ENCODE results near the gene OLFM3. TPM values are rescaled to one million over a fixed set of nuclear protein-coding genes. Genes with fewer than 3 reads are reported as not detected.

The OLFM3 gene
- total RNA-seq, 1 experiment from 2014 or later: not detected

- TF ChIP-seq, protein P1, sequence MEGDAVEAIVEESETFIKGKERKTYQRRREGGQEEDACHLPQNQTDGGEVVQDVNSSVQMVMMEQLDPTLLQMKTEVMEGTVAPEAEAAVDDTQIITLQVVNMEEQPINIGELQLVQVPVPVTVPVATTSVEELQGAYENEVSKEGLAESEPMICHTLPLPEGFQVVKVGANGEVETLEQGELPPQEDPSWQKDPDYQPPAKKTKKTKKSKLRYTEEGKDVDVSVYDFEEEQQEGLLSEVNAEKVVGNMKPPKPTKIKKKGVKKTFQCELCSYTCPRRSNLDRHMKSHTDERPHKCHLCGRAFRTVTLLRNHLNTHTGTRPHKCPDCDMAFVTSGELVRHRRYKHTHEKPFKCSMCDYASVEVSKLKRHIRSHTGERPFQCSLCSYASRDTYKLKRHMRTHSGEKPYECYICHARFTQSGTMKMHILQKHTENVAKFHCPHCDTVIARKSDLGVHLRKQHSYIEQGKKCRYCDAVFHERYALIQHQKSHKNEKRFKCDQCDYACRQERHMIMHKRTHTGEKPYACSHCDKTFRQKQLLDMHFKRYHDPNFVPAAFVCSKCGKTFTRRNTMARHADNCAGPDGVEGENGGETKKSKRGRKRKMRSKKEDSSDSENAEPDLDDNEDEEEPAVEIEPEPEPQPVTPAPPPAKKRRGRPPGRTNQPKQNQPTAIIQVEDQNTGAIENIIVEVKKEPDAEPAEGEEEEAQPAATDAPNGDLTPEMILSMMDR (conservative IDR thresholded peaks at IDR 0.05): no peak
- no peak for TF ChIP-seq EZH2 (IDR thresholded peaks at IDR 0.05; ENCODE audit: low read depth)
- Histone ChIP-seq H4K20me1 (ENCODE audit: insufficient read depth) (no peaks in the 10 kb centered on the region), H2AFZ (no peak overlapping the region), H3K36me3 (ENCODE audit: low read depth) (no peaks in the 10 kb centered on the region), H3K79me2 (ENCODE audit: low read depth) (no peaks in the 10 kb centered on the region), H3K4me2 (no peak overlapping the region), H3K9me2 (ENCODE audit: insufficient read depth) (no peaks in the 10 kb centered on the region), H3K4me1 (replicated peaks; ENCODE audit: insufficient read depth) (no peaks in the 10 kb centered on the region), H3F3A (ENCODE audit: insufficient read depth, low read depth) (no peaks in the 10 kb centered on the region), H3K27me3 (ENCODE audit: insufficient read depth, low read depth) (no peaks in the 10 kb centered on the region), H3K4me3 (no peak overlapping the region), H3K9me3 (ENCODE audit: insufficient read depth, low read depth) (no peaks in the 10 kb centered on the region), H3K27ac (no peak overlapping the region)
- intact Hi-C loops (cut with micrococcal nuclease; ENCODE audit: unreplicated experiment): no loop called here
- BruUV-seq (replicated peaks): no TSS peak
- CTCF ChIA-PET: no interaction called here
- DNase-seq: no peak
- POLR2A ChIA-PET (ENCODE audit: unreplicated experiment): no interaction called here
Measured at GRCh38 chr1:101854271-101854670, 142.5 kb downstream of the OLFM3 start.

DNA sequence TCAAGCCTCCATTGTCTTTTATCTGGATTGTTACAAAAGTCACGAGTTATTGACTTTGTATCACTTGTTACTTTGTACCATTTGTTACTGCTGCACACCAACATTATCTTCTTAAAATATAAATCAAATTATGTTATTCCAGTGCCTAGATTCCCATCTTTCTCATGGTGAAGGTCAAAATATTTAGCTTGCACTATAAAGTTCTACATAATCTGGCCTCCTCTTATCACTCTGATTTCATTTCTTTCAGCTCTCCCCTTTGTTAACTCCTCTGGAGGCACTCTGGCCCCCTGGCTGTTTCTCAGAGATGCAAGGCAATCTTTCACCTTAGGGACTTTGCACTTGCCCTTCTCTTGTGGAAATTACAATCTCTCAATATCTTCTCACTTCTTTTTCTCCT lies 143.8 kb downstream of the OLFM3 start:
- H3K27me3 ChIP-seq (ENCODE audit: insufficient read depth, low read depth): no peaks in the 10 kb centered on the region
- no peaks in the 10 kb centered on the region for H3K4me1 ChIP-seq (replicated peaks; ENCODE audit: insufficient read depth)
- TF ChIP-seq, protein P1 (conservative IDR thresholded peaks at IDR 0.05): no peak
- TF ChIP-seq EZH2 (IDR thresholded peaks at IDR 0.05; ENCODE audit: low read depth): no peak
- H3K4me3 ChIP-seq: no peak overlapping the region
- BruUV-seq (replicated peaks): no TSS peak
- H3K9me2 ChIP-seq (ENCODE audit: insufficient read depth): no peaks in the 10 kb centered on the region
- intact Hi-C loops (cut with micrococcal nuclease; ENCODE audit: unreplicated experiment): no loop called here
- no peak overlapping the region for H3K27ac ChIP-seq
- H3F3A ChIP-seq (ENCODE audit: insufficient read depth, low read depth): no peaks in the 10 kb centered on the region
- H3K79me2 ChIP-seq (ENCODE audit: low read depth): no peaks in the 10 kb centered on the region
- no peaks in the 10 kb centered on the region for H3K36me3 ChIP-seq (ENCODE audit: low read depth)
- no peaks in the 10 kb centered on the region for H3K9me3 ChIP-seq (ENCODE audit: insufficient read depth, low read depth)
- POLR2A ChIA-PET (ENCODE audit: unreplicated experiment): no interaction called here
- no peaks in the 10 kb centered on the region for H4K20me1 ChIP-seq (ENCODE audit: insufficient read depth)
- H3K4me2 ChIP-seq: no peak overlapping the region
- CTCF ChIA-PET: no interaction called here
- DNase-seq: no peak
- no peak overlapping the region for H2AFZ ChIP-seq

GRCh38 chr1:101849356-101849755 lies 147.4 kb downstream of the OLFM3 start:
- Histone ChIP-seq H3K27me3 (ENCODE audit: insufficient read depth, low read depth) (no peaks in the 10 kb centered on the region), H3K4me2 (no peak overlapping the region), H2AFZ (no peak overlapping the region), H3K4me1 (replicated peaks; ENCODE audit: insufficient read depth) (no peaks in the 10 kb centered on the region), H3K9me3 (ENCODE audit: insufficient read depth, low read depth) (no peaks in the 10 kb centered on the region), H3F3A (ENCODE audit: insufficient read depth, low read depth) (no peaks in the 10 kb centered on the region), H3K36me3 (ENCODE audit: low read depth) (no peaks in the 10 kb centered on the region), H3K79me2 (ENCODE audit: low read depth) (no peaks in the 10 kb centered on the region), H3K9me2 (ENCODE audit: insufficient read depth) (no peaks in the 10 kb centered on the region), H3K4me3 (no peak overlapping the region), H4K20me1 (ENCODE audit: insufficient read depth) (no peaks in the 10 kb centered on the region), H3K27ac (no peak overlapping the region)
- no peak for DNase-seq
- ChIA-PET CTCF (no interaction called here), POLR2A (ENCODE audit: unreplicated experiment) (no interaction called here)
- no TSS peak for BruUV-seq (replicated peaks)
- no peak for TF ChIP-seq EZH2 (IDR thresholded peaks at IDR 0.05; ENCODE audit: low read depth)
- TF ChIP-seq, protein P1 (conservative IDR thresholded peaks at IDR 0.05): no peak
- intact Hi-C loops (cut with micrococcal nuclease; ENCODE audit: unreplicated experiment): no loop called here
